BE2C (cell line): ENCODE data around the gene PI4KB.
"Not testable (repeated sequence)": the region's sequence is repeated elsewhere in the genome, so short reads cannot be mapped to it uniquely, and the experiment has no call there.

Experiments used
- DNase-seq: peaks from one replicate; pipeline ENCODE4 v3.0.0-alpha.2; 2020
- H3K27me3 ChIP-seq: fragments of 250-450 bp; sonication (Bioruptor Pico); 2 replicates; pipeline ENCODE4 v1.5.1; 2020; ENCODE audit warnings: mild to moderate bottlenecking
- H3K36me3 ChIP-seq: fragments of 250-450 bp; sonication (Bioruptor Pico); 2 replicates; pipeline ENCODE4 v1.5.1; 2020; ENCODE audit warnings: mild to moderate bottlenecking
- H3K4me1 ChIP-seq: fragments of 250-450 bp; sonication (Bioruptor Pico); 2 replicates; pipeline ENCODE4 v1.5.1; 2020
- H3K4me3 ChIP-seq: 2 replicates; pipeline ENCODE4 v1.5.1; 2011; ENCODE audit warnings: low read depth, low read length
- H3K9me3 ChIP-seq: fragments of 250-450 bp; sonication (Bioruptor Pico); 2 replicates; pipeline ENCODE4 v1.5.1; 2020
- TF ChIP-seq, protein P1 (sequence below): IDR thresholded peaks from 2 replicates; pipeline ENCODE4 v1.5.1; 2012; ENCODE audit warnings: mild to moderate bottlenecking, low read depth, low read length

The PI4KB gene

DNA sequence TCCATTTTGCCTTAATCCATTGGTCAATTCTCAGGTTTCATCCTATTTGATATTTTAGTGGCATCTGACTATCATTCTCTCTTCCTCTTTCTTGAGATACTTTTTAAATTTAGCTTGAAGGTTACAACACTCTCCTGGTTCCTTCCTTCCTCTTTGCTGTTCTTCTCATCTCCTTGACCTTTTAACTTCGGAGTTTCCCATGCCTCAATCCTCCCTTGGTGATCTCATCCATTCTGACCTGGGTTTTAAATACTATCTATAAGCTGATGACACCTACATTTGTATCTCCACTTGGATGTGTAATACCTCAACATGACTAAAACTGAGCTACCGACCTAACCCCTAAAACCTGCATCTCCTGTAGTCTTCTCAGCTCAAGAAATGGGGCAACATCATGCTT lies 50.0 kb downstream of the PI4KB start:
- no peak overlapping the region for H3K4me3 ChIP-seq
- DNase-seq, result no peak
- TF ChIP-seq, protein P1, sequence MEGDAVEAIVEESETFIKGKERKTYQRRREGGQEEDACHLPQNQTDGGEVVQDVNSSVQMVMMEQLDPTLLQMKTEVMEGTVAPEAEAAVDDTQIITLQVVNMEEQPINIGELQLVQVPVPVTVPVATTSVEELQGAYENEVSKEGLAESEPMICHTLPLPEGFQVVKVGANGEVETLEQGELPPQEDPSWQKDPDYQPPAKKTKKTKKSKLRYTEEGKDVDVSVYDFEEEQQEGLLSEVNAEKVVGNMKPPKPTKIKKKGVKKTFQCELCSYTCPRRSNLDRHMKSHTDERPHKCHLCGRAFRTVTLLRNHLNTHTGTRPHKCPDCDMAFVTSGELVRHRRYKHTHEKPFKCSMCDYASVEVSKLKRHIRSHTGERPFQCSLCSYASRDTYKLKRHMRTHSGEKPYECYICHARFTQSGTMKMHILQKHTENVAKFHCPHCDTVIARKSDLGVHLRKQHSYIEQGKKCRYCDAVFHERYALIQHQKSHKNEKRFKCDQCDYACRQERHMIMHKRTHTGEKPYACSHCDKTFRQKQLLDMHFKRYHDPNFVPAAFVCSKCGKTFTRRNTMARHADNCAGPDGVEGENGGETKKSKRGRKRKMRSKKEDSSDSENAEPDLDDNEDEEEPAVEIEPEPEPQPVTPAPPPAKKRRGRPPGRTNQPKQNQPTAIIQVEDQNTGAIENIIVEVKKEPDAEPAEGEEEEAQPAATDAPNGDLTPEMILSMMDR, result no peak

DNA sequence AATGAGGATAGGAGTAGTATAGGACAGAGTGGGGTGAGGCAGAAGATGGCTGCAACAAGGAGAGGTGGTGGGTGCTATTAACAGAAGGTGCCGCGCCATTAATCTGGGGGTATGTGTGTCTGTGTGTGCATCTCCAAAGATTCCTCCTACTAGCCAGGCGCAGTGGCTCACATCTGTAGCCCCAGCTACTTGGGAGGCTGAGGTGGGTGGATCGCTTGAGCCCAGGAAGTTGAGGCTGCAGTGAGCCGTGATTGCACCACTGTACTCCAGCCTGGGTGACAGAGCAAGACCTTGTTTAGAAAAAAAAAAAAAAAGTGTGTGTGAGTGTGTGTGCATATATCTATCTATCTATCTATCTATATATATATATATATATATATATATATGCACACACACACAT lies 51.9 kb downstream of the PI4KB start:
- not testable (repeated sequence) for H3K4me1 ChIP-seq, H3K9me3 ChIP-seq, H3K36me3 ChIP-seq, DNase-seq, H3K4me3 ChIP-seq, H3K27me3 ChIP-seq

More for the DNA sequence above, 50.0 kb downstream of the PI4KB start:
- H3K4me1 ChIP-seq, result no peaks in the 10 kb centered on the region
- H3K9me3 ChIP-seq, result no peaks in the 10 kb centered on the region
- no peaks in the 10 kb centered on the region for H3K27me3 ChIP-seq
- no peaks in the 10 kb centered on the region for H3K36me3 ChIP-seq

DNA sequence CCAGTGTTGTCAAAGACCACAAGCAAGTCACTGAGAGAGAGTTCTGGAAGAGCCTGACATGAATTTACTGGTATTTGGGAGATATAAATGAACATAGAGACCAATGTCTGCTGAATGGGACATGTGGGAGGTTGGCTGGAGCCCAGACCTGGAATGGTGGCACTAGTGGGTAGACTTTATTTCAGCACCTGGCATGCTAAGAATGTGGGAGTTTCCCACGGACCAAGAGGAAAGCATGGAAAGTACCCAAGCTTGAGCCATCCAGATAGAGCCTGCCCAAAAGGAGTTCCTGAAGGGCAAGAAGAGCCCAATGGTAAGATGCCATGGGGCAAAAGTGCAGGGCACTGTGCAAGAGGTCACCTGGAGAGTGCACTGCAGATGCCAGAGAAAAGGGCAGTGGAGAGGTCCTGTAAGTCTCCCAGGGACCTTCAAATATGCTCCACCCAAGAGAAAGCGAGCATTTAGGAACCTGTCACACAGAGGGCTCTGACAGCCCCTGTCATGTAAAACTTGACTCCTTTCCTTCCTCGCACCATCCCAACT lies 53.2 kb downstream of the PI4KB start:
- DNase-seq, result no peak
- TF ChIP-seq, protein P1, result no peak
- Histone ChIP-seq H3K9me3 (no peaks in the 10 kb centered on the region; the same call in 1 of the 2 replicates), H3K4me3 (no peak overlapping the region), H3K36me3 (peaks cover 3% of the 10 kb centered on the region; the same call in 1 of the 2 replicates), H3K27me3 (no peaks in the 10 kb centered on the region), H3K4me1 (no peaks in the 10 kb centered on the region)

DNA sequence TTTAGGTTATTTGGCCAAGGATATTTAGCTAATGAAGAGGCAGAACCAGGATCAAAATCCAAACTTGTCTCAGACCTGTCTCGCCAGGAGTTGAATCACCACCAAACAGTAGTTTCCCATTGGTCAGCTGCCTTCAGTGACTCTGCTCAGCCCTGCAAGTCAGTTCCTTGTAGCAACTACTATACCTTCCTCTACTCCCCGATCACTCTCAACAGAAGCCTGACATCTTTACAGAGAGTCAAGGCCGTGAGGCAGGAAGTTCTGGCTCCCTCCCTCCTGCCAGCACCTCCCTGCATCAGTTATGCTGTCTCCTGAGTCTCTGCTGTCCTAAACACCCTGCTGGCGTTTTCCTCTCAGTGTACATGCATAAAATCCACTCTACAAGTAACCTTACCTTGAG lies 59.5 kb downstream of the PI4KB start:
- TF ChIP-seq, protein P1, result no peak
- Histone ChIP-seq H3K9me3 (no peaks in the 10 kb centered on the region; the same call in 1 of the 2 replicates), H3K4me3 (no peak overlapping the region), H3K36me3 (peaks cover 43% of the 10 kb centered on the region), H3K27me3 (no peaks in the 10 kb centered on the region), H3K4me1 (no peaks in the 10 kb centered on the region)
- no peak for DNase-seq

DNA sequence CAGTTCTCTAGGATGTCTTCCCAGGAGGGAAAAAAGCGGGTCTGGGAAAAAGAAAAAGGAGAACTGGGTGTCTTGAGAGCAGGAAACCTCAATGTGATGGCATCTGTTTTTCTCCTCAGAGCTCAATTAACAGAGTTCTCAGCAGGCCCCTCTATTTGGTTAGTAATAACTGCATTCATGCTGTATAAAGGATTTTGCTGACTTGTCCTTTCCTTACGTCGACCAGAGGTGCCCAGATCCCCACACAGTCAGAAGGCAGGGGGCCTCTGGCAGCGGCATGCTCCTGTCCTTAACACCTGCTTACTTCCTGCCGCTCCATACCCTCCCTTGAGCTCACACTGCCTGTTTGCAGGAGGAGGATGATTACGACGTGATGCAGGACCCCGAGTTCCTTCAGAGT lies 60.4 kb downstream of the PI4KB start:
- Histone ChIP-seq H3K27me3 (no peaks in the 10 kb centered on the region), H3K9me3 (no peaks in the 10 kb centered on the region; the same call in 1 of the 2 replicates), H3K4me3 (no peak overlapping the region), H3K4me1 (no peaks in the 10 kb centered on the region), H3K36me3 (peaks cover 48% of the 10 kb centered on the region)
- no peak for DNase-seq
- TF ChIP-seq, protein P1, result no peak

GRCh38 chr1:151266315-151266714 lies 60.9 kb downstream of the PI4KB start:
- H3K27me3 ChIP-seq, result no peaks in the 10 kb centered on the region
- no peak for DNase-seq
- H3K36me3 ChIP-seq, result peaks cover 53% of the 10 kb centered on the region
- no peaks in the 10 kb centered on the region for H3K4me1 ChIP-seq
- no peaks in the 10 kb centered on the region; the same call in 1 of the 2 replicates for H3K9me3 ChIP-seq
- no peak overlapping the region for H3K4me3 ChIP-seq
- TF ChIP-seq, protein P1, result no peak
